Stomach (tissue), 9 donors: ENCODE data around the gene ITGB5. TPM values are rescaled to one million over a fixed set of nuclear protein-coding genes. Genes with fewer than 3 reads are reported as not detected.
"Not testable (repeated sequence)": the region's sequence is repeated elsewhere in the genome, so short reads cannot be mapped to it uniquely, and the experiment has no call there.

ENCODE experiments used
- DNase-seq, 2 donors: peaks; one replicate each; pipeline versions ENCODE4 v3.0.0 to v3.0.0-alpha.2; 2013 to 2019
- H3K27ac ChIP-seq, 5 donors: fragments of 200-600 bp in 4 of 5; sonication (generic) in 4 of 5; one replicate each; pipeline ENCODE4 v1.5.1; 2013 to 2019; ENCODE audit warnings: mild to moderate bottlenecking in 1 of 5, moderate library complexity in 1 of 5
- H3K27me3 ChIP-seq, 3 donors: fragments of 200-600 bp; sonication (generic); one replicate each; pipeline ENCODE4 v1.5.1; 2017 to 2019; ENCODE audit warnings: mixed run types in 1 of 3
- H3K36me3 ChIP-seq, 4 donors: fragments of 200-600 bp; sonication (generic); 1 replicate in 3 of 4; 2 replicates in 1 of 4; pipeline ENCODE4 v1.5.1; 2016 to 2019
- H3K4me1 ChIP-seq, 4 donors: fragments of 200-600 bp; sonication (generic); one replicate each; pipeline ENCODE4 v1.5.1; 2016 to 2019
- H3K4me3 ChIP-seq, 4 donors: fragments of 200-600 bp; sonication (generic) in 3 of 4; one replicate each; pipeline ENCODE4 v1.5.1; 2016 to 2019; ENCODE audit warnings: mild to moderate bottlenecking in 1 of 4
- H3K9me3 ChIP-seq, 4 donors: fragments of 200-600 bp; sonication (generic); one replicate each; pipeline ENCODE4 v1.5.1; 2016 to 2019
- EP300 ChIP-seq: sonication (generic); formaldehyde crosslinking; IDR thresholded peaks from one replicate; pipeline ENCODE4 v1.6.1; 2017; ENCODE audit warnings: antibody characterized with exemption
- POLR2A ChIP-seq, 4 donors: fragments of 450-650 bp; IDR thresholded peaks; one replicate each; pipeline ENCODE4 v1.6.1; 2016; ENCODE audit warnings: antibody characterized with exemption in 4 of 4, control low read depth in 2 of 4, mild to moderate bottlenecking in 1 of 4, moderate library complexity in 1 of 4
- POLR2AphosphoS5 ChIP-seq, 3 donors: sonication (generic); formaldehyde crosslinking; IDR thresholded peaks; one replicate each; pipeline ENCODE4 v1.6.1; 2016; ENCODE audit warnings: antibody characterized with exemption in 3 of 3
- WGBS, 5 donors: extraction: QIAGEN DNeasy Blood & Tissue Kit in 3 of 5; methylation state at CpG; one replicate each; pipeline versions ENCODE4 v1.1.5 to v1.1.7; 2013 to 2018; 5-methylcytosine and 5-hydroxymethylcytosine counted together
- intact Hi-C: fragments of 100-400 bp; cut with DNase I; formaldehyde crosslinking; loops from one replicate; pipeline ENCODE4 v1.15.1; 2023; ENCODE audit warnings: low total_unique reads
- polyA plus RNA-seq, 3 donors: library from polyadenylated mRNA; stranded (reverse); fragments of 200-250 nt; gene quantifications; one replicate each; pipeline ENCODE4 v1.2.3, GENCODE V29; 2013
- total RNA-seq, 5 donors: library from RNA; depleted of rRNA; stranded (reverse); fragments of >200 nt; gene quantifications; one replicate each; pipeline versions ENCODE4 v1.1.0 to v1.2.3, GENCODE V29; 2014 to 2016
- TF ChIP-seq, protein P1 (sequence below), 7 experiments: fragments of 450-650 bp in 4 of 7; fragments of 200-600 bp in 3 of 7; sonication (generic) in 3 of 7; IDR thresholded peaks; one replicate each; pipeline ENCODE4 v1.5.1; 2016 to 2019; ENCODE audit warnings: antibody characterized with exemption in 7 of 7, control low read depth in 2 of 7, mild to moderate bottlenecking in 1 of 7
- donor health status: healthy with polysubstance abuse.
- donor health status: Bipolar disorder and iron deficiency.
- donor health status: healthy.

The ITGB5 gene
- total and polyA plus RNA-seq, 8 donors = 8.2 to 205 (median 54.1) TPM

DNA sequence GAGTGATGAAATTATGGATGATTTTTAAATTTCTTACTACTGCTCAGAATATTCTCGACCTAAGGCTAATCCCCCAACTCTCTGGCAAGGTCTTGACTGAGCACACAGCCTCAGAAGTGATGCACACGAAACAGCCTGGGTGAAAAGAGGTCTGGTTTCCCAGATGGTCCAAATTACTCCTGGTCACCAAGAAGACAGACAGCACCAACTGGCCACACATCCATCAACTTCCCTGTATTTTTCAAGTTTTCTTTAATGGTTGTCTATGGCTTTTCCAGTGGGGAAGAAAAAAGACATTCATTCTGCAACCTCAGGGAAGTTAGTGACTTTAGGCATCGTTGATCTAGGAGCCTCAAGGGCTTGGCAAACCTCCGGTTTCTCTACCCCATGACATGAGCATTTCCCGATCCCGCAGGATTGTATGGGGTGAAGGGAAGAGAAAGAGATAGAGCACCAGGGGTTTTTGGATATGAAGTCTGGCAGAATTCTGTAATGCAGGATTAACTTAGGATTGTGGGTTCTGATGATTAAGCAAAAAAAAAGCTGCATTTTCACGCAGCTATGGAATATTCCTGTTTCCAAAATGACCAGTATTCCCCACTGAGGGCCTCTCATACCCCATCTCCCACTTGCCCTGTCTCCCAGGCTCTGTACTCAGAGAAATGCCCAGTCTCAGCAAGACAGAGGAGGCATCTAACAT, 94.7 kb downstream of the ITGB5 start:
- H3K27me3 ChIP-seq = no peaks in the 10 kb centered on the region
- no peak for DNase-seq
- H3K9me3 ChIP-seq = no peaks in the 10 kb centered on the region
- peaks cover 0 to 34% (median 22%) of the 10 kb centered on the region in 4 donors for H3K36me3 ChIP-seq
- intact Hi-C loops = no loop called here
- WGBS, 5 donors = 74 to 87% (median 85%) methylated on average over 7 of the region's 7 CpGs
- H3K4me3 ChIP-seq = no peak overlapping the region
- peaks cover 0 to 29% (median 14%) of the 10 kb centered on the region in 4 donors for H3K4me1 ChIP-seq
- peak overlapping the region in 3 of 5 donors; percentile 33 to 80 (median 68) for H3K27ac ChIP-seq
- TF ChIP-seq POLR2AphosphoS5 (IDR thresholded peaks at IDR 0.05) = no peak
- TF ChIP-seq, protein P1, sequence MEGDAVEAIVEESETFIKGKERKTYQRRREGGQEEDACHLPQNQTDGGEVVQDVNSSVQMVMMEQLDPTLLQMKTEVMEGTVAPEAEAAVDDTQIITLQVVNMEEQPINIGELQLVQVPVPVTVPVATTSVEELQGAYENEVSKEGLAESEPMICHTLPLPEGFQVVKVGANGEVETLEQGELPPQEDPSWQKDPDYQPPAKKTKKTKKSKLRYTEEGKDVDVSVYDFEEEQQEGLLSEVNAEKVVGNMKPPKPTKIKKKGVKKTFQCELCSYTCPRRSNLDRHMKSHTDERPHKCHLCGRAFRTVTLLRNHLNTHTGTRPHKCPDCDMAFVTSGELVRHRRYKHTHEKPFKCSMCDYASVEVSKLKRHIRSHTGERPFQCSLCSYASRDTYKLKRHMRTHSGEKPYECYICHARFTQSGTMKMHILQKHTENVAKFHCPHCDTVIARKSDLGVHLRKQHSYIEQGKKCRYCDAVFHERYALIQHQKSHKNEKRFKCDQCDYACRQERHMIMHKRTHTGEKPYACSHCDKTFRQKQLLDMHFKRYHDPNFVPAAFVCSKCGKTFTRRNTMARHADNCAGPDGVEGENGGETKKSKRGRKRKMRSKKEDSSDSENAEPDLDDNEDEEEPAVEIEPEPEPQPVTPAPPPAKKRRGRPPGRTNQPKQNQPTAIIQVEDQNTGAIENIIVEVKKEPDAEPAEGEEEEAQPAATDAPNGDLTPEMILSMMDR (IDR thresholded peaks at IDR 0.05) = no peak

DNA sequence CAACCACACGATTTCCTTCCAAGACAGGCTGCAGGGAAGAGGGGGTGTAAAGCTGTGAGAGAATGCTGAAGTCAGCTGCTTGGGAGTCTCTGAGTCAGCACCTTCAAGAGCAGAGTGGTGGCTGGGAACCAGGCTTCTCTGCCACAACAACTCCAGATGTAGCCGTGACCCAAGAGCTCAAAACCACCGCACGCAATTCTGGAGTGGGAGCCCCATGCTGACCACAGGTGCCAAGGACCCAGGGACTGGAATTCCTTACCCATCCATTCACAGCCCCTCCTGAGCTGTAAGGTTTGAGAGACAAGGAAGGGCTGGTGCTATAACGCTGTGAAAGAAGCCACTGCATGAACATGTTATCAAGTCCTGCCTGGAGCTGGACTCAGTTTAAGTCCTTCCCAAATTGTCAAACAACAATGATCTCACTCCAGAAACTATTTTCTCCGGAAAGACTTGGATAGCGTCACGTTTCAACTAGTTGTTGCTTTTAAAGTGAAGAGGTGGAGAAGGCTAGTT, 95.5 kb downstream of the ITGB5 start:
- intact Hi-C loops = no loop called here
- Histone ChIP-seq H3K9me3 (no peaks in the 10 kb centered on the region), H3K27me3 (no peaks in the 10 kb centered on the region), H3K27ac (peak overlapping the region in 4 of 5 donors; percentile 33 to 80 (median 68)), H3K36me3 (peaks cover 0 to 33% (median 19%) of the 10 kb centered on the region in 4 donors), H3K4me3 (no peak overlapping the region), H3K4me1 (peaks cover 0 to 37% (median 22%) of the 10 kb centered on the region in 4 donors)
- TF ChIP-seq EP300 (no peak), POLR2A (IDR thresholded peaks at IDR 0.05) (no peak), POLR2AphosphoS5 (IDR thresholded peaks at IDR 0.05) (no peak)
- TF ChIP-seq, protein P1 (IDR thresholded peaks at IDR 0.05) = no peak
- WGBS, 5 donors = 40 to 78% (median 62%) methylated on average over 8 of the region's 8 CpGs
- no peak for DNase-seq

DNA sequence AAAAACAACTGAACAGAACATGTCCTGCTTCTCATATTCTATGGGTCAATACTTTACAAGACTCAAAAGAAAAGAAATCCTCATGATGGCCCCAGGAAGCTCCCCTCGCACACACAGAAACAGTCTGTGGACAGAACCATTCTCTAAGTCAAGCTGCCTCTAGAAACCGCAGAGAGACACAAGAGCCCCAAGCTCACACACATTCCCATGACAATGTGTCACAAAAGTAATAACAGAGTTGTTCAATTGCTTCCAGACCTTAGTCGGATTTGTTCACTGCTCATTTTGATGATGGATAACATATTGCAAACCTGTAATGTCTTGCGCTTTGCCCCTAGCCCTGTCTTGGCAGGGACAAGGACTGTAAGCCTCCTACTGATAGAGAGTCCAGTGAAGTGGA, 96.0 kb downstream of the ITGB5 start:
- no peaks in the 10 kb centered on the region for H3K27me3 ChIP-seq
- H3K4me3 ChIP-seq = no peak overlapping the region
- no peak for TF ChIP-seq POLR2AphosphoS5 (IDR thresholded peaks at IDR 0.05)
- TF ChIP-seq, protein P1 (IDR thresholded peaks at IDR 0.05) = no peak
- no peak for TF ChIP-seq EP300
- TF ChIP-seq POLR2A (IDR thresholded peaks at IDR 0.05) = no peak
- intact Hi-C loops = no loop called here
- peaks cover 4 to 43% (median 25%) of the 10 kb centered on the region in 4 donors for H3K4me1 ChIP-seq
- WGBS, 5 donors = 82 to 94% (median 88%) methylated on average over 4 of the region's 4 CpGs
- peak overlapping the region in 4 of 5 donors; percentile 33 to 80 (median 68) for H3K27ac ChIP-seq
- no peak for DNase-seq
- H3K36me3 ChIP-seq = peaks cover 0 to 27% (median 13%) of the 10 kb centered on the region in 4 donors
- H3K9me3 ChIP-seq = no peaks in the 10 kb centered on the region

DNA sequence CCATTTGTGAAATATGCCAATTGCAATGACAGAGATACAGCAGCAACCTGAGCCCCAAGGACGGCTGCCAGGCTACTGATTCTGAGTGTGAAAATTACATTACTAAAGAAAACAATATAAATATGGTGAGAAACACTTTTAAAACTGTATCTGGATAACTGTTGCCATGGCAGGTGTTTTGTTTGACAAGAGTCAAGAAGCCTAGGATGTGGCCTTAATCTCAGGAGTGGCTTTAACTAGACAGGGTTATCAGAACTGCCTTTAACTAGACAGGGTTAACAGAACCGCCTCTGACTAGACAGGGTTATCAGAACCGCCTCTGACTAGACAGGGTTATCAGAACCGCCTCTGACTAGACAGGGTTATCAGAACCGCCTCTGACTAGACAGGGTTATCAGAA, 98.1 kb downstream of the ITGB5 start:
- peaks cover 0 to 17% (median 0%) of the 10 kb centered on the region in 4 donors for H3K36me3 ChIP-seq
- H3K4me3 ChIP-seq, DNase-seq, H3K27ac ChIP-seq, H3K27me3 ChIP-seq, intact Hi-C loops, H3K9me3 ChIP-seq: not testable (repeated sequence)
- WGBS, 5 donors = 41 to 74% (median 52%) methylated on average over 1 to 3 of the region's 5 CpGs
- H3K4me1 ChIP-seq = peaks cover 6 to 48% (median 27%) of the 10 kb centered on the region in 4 donors

DNA sequence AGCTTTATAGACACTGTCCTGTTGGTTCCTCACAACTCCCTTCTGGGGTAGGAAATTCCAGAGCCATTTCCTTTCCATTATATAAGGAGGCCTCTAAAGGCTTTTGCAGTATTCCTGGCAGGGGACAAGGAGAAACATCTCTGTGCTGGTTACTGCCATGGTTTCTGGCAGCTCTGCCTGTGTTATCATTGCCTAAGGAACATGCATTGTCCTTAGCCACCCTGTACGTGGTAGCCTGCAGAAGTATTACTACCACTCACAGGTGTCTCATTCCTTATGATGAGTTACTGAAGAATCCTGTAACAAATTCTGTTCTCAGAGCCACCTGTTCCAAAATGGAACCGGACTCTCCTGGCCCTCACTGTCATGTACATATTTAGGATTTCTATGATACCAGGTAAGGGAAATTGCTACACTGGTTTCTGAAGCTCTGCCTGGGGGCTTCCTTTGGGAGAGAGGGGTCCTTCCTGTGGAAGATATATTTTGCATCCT, 98.9 kb downstream of the ITGB5 start:
- WGBS, 5 donors = 83 to 95% (median 90%) methylated on average over 2 of the region's 2 CpGs
- TF ChIP-seq, protein P1 (IDR thresholded peaks at IDR 0.05) = no peak
- TF ChIP-seq POLR2A (IDR thresholded peaks at IDR 0.05) = no peak
- no peak for DNase-seq
- H3K9me3 ChIP-seq = no peaks in the 10 kb centered on the region
- no peaks in the 10 kb centered on the region for H3K27me3 ChIP-seq
- intact Hi-C loops = no loop called here
- no peak overlapping the region for H3K27ac ChIP-seq
- H3K4me1 ChIP-seq = peaks cover 6 to 42% (median 25%) of the 10 kb centered on the region in 4 donors
- no peak overlapping the region for H3K4me3 ChIP-seq
- peaks cover 0 to 9% (median 0%) of the 10 kb centered on the region in 4 donors for H3K36me3 ChIP-seq
